Fibroblast of skin of left quadriceps (primary cell): ENCODE data around the gene DOCK1.

Experiments used
- DNase-seq, 2 experiments: peaks; one replicate each; pipeline ENCODE4 v3.0.0-alpha.2; 2013; ENCODE audit warnings: low read depth in 2 of 2

DOCK1 gene

GRCh38 chr10:127423218-127423915, 518.1 kb downstream of the DOCK1 start:
- DNase-seq: no peak

- DNase-seq: peak in 1 of 2 experiments; percentile 3
Measured at GRCh38 chr10:127424594-127425264, 519.5 kb downstream of the DOCK1 start.

- no peak for DNase-seq
Measured at GRCh38 chr10:127426746-127427145, 521.5 kb downstream of the DOCK1 start.

- no peak for DNase-seq
Measured at GRCh38 chr10:127427926-127428325, 522.7 kb downstream of the DOCK1 start.

- DNase-seq: no peak
Measured at GRCh38 chr10:127428385-127428980, 523.3 kb downstream of the DOCK1 start.

- no peak for DNase-seq
Measured at GRCh38 chr10:127429601-127430312, 524.5 kb downstream of the DOCK1 start.

GRCh38 chr10:127431525-127431924, 526.3 kb downstream of the DOCK1 start:
- DNase-seq: no peak

GRCh38 chr10:127434006-127434405, 528.8 kb downstream of the DOCK1 start:
- no peak for DNase-seq

- DNase-seq: no peak
Measured at GRCh38 chr10:127435246-127435645, 530.0 kb downstream of the DOCK1 start.

GRCh38 chr10:127440371-127440770, 535.1 kb downstream of the DOCK1 start:
- no peak for DNase-seq

GRCh38 chr10:127441350-127442219, 536.4 kb downstream of the DOCK1 start:
- DNase-seq: no peak

GRCh38 chr10:127442220-127442525, 536.9 kb downstream of the DOCK1 start:
- DNase-seq: no peak

GRCh38 chr10:127444155-127444554, 538.9 kb downstream of the DOCK1 start:
- DNase-seq: no peak

- no peak for DNase-seq
Measured at GRCh38 chr10:127447197-127447596, 542.0 kb downstream of the DOCK1 start.

GRCh38 chr10:127449490-127449889, 544.3 kb downstream of the DOCK1 start:
- DNase-seq: no peak

GRCh38 chr10:127450644-127451043, 545.4 kb downstream of the DOCK1 start:
- DNase-seq: no peak

- no peak for DNase-seq
Measured at GRCh38 chr10:127451628-127452027, 546.4 kb downstream of the DOCK1 start.

- no peak for DNase-seq
Measured at GRCh38 chr10:127452568-127452967, 547.3 kb downstream of the DOCK1 start.

GRCh38 chr10:127453706-127454105, 548.5 kb downstream of the DOCK1 start:
- DNase-seq: no peak

GRCh38 chr10:127456122-127456521, 550.9 kb downstream of the DOCK1 start:
- DNase-seq: no peak

GRCh38 chr10:127458016-127458810, 553.0 kb downstream of the DOCK1 start:
- no peak for DNase-seq
